GM19043 (cell line): ENCODE measurements around the gene OSTC.
A peak's percentile ranks its signal among the peaks of the same experiment; 100 is the strongest.

ENCODE experiments used
- ATAC-seq: cut with Tn5 transposase; IDR thresholded peaks from one replicate; pipeline ENCODE4 v1.9.1; 2021; ENCODE audit warnings: low read depth; ENCODE audit not compliant: unreplicated experiment

Gene OSTC

GRCh38 chr4:108644237-108644636 is 6.2 kb upstream of the OSTC start:
- ATAC-seq, result no peak

- ATAC-seq, result no peak
These were observed 3.7 kb upstream of the OSTC start for GRCh38 chr4:108646706-108647105.

- ATAC-seq, result peak; percentile 16
These were observed 562 bp upstream of the OSTC start for GRCh38 chr4:108649863-108650211.

- ATAC-seq, result no peak
These were observed 804 bp downstream of the OSTC start for GRCh38 chr4:108651014-108651791.

GRCh38 chr4:108662629-108663028 is 12.2 kb downstream of the OSTC start:
- no peak for ATAC-seq

- ATAC-seq, result no peak
These were observed 24.1 kb downstream of the OSTC start for GRCh38 chr4:108674356-108674977.

GRCh38 chr4:108681321-108681809 is 31.0 kb downstream of the OSTC start:
- ATAC-seq, result no peak

- ATAC-seq, result no peak
These were observed 33.1 kb downstream of the OSTC start for GRCh38 chr4:108683479-108683878.

GRCh38 chr4:108685036-108685686 is 34.8 kb downstream of the OSTC start:
- ATAC-seq, result no peak

GRCh38 chr4:108690738-108691137 is 40.3 kb downstream of the OSTC start:
- no peak for ATAC-seq

GRCh38 chr4:108693211-108693610 is 42.8 kb downstream of the OSTC start:
- ATAC-seq, result no peak

- no peak for ATAC-seq
These were observed 43.4 kb downstream of the OSTC start for GRCh38 chr4:108693819-108694218.

- no peak for ATAC-seq
These were observed 44.0 kb downstream of the OSTC start for GRCh38 chr4:108694423-108694822.

- no peak for ATAC-seq
These were observed 44.7 kb downstream of the OSTC start for GRCh38 chr4:108695062-108695461.

GRCh38 chr4:108696160-108696559 is 45.8 kb downstream of the OSTC start:
- no peak for ATAC-seq

GRCh38 chr4:108700081-108700757 is 49.8 kb downstream of the OSTC start:
- ATAC-seq, result no peak

GRCh38 chr4:108702960-108703359 is 52.6 kb downstream of the OSTC start:
- no peak for ATAC-seq

GRCh38 chr4:108703370-108703769 is 53.0 kb downstream of the OSTC start:
- no peak for ATAC-seq

GRCh38 chr4:108703966-108704365 is 53.6 kb downstream of the OSTC start:
- no peak for ATAC-seq

- ATAC-seq, result no peak
These were observed 55.9 kb downstream of the OSTC start for GRCh38 chr4:108706289-108706688.

- ATAC-seq, result no peak
These were observed 58.8 kb downstream of the OSTC start for GRCh38 chr4:108709234-108709633.
